Gastrocnemius medialis (tissue), 4 donors: ENCODE measurements around the gene TMUB2.
"Not testable (repeated sequence)": the region's sequence is repeated elsewhere in the genome, so short reads cannot be mapped to it uniquely, and the experiment has no call there.

Experiments
- CTCF ChIP-seq, 5 experiments: fragments of 450-650 bp in 3 of 5; fragments of 200-600 bp in 2 of 5; sonication (generic) in 2 of 5; IDR thresholded peaks in 4 of 5; conservative IDR thresholded peaks in 1 of 5; 1 replicate in 4 of 5; 2 replicates in 1 of 5; pipeline ENCODE4 v1.5.1; 2016 to 2019; ENCODE audit warnings: antibody characterized with exemption in 5 of 5, mild to moderate bottlenecking in 3 of 5, moderate library complexity in 3 of 5
- POLR2A ChIP-seq, 2 donors: fragments of 450-650 bp; IDR thresholded peaks; one replicate each; pipeline ENCODE4 v1.6.1; 2017; ENCODE audit warnings: antibody characterized with exemption in 2 of 2, mild to moderate bottlenecking in 2 of 2, moderate library complexity in 2 of 2

DNA sequence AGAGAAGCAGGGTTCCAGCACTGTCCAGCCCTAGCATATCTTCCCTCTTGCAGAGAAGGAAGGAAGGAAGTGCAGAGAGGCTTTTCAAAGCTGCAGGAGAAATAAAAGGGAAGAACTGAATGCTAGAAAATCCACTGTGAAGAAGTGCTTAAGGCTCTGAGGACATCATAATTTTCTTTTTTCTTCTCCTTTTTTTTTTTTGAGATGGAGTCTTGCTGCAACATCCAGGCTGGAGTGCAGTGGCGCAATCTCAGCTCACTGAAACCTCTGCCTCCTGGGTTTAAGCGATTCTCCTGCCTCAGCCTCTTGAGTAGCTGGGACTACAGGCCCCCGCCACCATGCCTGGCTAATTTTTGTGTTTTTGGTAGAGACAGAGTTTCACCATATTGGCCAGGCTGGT, 37.7 kb upstream of the TMUB2 start:
- TF ChIP-seq CTCF (IDR thresholded peaks at IDR 0.05 in 4 of 5, conservative IDR thresholded peaks at IDR 0.05 in 1 of 5); POLR2A (IDR thresholded peaks at IDR 0.05): not testable (repeated sequence)
